Activated T-helper 1 cell treated with anti-CD3 and anti-CD28 coated beads, Interleukin-2, amount 50 U/mL, for 16 hours (primary cell): ENCODE data around the gene SDC1.

ENCODE experiments used
- DNase-seq, 2 donors: peaks; one replicate each; pipeline ENCODE4 v3.0.0-alpha.2; 2020; ENCODE audit warnings: low read depth in 1 of 2, low spot score in 1 of 2

SDC1 gene

GRCh38 chr2:20215183-20216040, 9.5 kb downstream of the SDC1 start:
- DNase-seq: no peak

DNA sequence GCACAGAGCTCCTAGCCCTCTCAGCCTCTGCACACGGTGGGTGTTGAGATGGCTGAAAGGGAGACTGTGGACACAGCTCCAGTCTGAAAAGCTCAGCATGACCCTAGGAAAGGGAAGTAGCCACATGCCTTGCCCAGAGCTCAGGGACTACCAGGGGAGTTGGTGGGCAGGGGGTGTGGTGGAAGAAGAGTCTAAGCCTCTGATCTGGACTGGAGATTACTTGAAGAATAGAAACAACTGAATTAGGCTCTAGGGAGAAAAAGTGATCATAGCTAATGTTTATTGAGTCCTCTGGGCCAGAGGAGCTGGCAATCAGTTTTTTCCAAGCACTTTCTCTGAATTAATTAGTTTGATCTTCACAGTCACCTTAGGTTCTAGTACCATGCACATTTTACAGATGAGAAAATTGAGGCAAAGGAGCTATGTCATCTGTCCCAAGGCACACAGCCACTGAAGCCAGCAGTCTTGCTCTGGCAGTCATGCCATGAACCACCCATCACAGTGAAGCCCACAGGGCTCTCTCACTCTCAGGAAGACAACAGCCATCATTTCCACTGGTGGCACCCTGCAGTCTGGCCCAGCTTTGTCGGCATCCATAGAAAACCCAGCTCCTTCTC, 10.3 kb downstream of the SDC1 start:
- DNase-seq: no peak

DNA sequence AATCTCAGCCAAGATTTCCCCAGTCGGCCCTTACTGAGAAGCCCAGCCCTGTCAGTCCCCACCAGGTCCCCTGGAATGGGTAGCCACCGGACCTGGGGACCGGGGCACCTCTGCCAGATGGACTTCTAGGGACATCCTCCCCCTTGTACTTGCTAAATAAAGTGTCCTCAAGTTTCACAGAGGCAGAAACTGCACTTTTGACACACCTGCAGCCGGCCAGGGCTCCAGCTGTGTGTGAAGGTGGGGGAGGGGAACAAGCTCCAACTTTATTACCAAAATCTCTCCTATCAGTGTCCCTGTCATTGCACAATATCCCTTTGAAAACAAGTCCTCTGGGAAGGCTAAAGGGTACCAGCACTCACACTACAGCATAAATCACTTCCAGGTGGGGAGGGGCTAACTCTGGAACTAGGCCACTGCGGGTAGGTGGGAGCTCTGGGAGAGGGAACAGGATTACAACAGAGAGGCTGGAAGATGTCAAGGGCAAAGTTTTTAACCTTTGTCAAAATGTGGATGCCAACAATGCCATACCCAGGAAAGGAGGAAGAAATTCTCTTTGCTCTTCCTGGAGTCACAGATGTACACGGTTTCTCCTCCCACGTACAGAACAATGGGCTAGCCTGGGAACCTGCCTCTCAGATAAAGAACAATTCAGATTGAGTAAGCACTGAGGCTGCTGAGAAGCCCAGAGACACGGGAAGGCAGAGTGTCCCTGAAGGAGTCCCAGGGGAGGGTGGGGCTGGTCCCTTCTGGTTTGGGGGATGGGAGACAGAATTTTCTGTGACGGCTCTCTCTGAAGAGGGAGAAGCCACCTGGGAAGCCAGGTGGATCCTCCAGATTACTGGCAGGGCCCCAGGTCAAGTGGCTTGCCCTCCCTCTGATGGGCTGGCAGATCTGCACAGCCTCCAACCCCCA, 11.0 kb downstream of the SDC1 start:
- no peak for DNase-seq

DNA sequence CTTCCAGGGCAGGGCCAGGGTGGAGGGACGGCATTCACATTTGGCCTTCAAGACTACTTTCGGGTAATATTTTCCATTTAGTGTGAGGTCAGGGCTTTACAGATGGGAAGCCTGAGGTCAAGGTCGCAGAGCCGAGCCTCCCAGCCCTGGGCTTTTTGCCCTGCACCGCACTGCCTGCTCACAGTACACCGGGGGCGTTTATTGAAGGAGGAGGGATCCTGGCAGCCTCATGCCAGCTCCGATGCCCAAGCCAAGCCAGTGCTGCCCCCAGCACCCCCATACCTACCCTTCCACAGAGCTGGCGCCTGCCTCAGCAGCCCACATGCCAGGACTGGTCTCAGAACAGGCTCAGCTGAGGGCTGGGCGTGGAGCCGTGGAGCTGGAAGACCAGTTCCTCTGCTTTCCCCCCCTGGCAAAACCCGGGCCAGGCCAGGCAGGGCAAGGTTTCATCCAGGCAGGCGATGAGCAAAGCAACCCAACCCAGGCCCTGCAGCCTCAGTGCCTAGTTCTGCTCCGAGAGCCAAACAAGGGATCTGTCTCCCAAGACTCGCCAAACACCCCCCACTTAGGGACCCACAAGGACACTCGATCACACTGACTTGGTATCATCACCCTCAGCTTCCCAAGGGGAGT, 11.9 kb downstream of the SDC1 start:
- DNase-seq: no peak

DNA sequence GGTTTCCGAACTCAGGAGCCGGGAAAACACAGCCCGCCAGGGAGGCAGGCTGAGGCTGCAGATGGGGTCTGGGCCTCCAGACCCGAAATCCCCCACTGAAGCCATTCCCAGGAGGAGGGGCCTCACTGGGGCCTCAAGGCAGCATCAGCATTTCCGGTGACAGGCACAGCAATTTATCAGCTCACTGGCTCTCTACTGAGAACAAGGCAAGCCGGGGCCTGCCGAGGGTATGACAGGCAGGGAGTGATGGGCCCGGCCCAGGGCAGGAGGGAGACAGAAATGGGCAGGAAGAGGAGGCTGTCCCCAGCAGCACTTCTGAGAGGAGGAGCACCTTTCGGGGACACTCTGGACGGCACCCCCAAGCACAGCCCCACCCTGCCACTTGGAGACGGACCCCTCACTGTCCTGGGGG, 12.5 kb downstream of the SDC1 start:
- no peak for DNase-seq

DNA sequence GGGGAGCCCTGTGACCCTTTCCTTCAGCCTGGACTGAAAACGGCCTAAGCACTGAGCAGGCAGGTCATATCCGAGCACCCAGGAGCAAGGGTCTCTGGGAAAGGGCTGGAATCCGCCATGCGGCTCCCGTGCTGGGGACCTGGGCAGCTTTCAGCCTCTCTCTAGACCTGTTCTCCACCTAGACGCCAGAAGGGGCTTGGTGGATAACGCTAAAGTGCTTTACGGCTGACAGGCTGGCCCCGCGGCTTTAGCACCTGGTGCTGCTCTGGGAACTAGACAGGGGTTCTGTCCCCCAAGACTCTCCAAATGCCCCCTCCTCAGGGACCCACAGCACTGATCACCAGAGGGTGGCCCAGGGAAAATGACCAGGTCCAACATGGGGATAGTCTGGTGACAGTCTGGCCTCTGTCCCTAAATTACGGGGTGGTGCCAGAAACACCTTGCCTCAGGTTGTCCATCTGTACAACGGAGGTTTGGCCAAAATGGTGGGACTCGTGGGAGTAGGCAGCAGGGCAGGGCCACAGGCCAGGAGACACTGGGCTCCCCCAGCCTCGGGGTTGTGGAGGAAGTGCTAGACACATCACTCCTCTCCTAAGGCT, 13.0 kb downstream of the SDC1 start:
- no peak for DNase-seq

DNA sequence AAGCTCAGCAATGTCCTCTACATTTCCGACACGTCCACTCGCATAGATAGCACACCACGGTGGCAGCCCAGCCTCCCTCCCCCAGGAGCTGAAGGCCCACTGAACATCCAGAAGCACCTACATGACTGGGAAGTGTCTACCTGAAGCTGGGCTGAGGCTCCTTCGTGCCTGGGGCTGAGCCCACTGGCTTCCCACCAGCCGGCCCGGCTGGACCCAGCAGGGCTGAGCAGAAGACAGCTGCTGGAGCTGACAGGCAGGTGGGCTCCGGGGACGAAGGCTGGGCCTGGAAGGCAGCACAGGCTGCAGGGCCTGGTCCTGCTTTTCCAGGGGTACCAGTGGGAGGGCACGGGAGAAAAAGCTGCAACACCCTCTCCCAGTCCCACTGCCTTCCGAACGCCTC, 13.5 kb downstream of the SDC1 start:
- DNase-seq: no peak

DNA sequence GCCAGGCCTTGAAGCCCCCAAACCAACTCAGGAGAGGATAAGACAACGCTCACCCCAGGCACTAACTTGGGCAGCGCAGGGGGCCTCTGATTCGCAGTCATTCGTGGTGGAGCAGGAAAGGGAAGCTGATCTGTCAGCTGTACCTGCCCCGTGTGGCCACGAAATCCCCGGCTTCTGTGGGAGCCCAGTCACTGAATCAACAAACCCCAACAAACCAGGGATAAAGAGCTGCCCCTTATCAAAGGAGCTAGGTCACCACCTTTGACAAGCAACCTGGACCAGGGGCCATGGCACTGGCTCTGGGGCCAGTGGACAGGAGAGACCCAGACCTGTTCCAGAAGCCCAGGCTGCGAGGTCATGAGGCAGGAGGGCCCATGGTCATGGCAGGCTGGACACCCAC, 14.5 kb downstream of the SDC1 start:
- no peak for DNase-seq

DNA sequence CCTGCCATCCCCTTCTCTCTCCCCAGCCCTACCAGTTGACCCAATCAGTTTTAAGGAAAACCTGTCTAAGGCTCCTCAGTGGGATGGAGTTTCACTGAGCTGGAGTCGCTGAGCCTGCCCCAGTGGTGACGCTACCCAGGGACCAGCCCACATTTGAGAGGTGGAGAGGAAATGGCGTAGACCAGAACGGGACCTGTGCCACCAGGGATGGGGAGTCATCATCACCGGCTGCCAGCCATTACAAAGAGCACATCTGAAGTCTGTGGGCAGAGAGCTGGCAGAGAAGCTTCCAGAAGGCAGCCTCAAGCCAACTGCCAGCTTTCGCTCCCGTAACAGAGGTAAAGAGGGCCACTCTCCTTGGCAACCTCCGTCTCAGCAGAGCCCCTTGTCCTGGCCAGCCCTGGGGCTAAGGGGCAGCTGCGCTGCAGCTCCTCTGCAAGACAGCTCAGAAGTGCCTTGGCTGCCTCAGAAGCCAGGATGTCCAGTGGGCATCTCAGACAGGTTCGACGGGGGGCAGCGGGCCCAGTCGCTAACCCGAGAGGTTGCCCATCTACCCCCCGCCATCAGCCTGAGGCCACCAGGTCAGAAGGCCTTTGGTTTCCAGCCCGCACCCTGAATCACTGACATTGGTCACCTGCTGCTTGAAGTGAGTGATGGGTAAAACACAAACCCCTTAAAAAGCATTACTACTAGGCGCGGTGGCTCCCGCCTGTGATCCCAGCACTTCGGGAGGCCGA, 15.4 kb downstream of the SDC1 start:
- no peak for DNase-seq

DNA sequence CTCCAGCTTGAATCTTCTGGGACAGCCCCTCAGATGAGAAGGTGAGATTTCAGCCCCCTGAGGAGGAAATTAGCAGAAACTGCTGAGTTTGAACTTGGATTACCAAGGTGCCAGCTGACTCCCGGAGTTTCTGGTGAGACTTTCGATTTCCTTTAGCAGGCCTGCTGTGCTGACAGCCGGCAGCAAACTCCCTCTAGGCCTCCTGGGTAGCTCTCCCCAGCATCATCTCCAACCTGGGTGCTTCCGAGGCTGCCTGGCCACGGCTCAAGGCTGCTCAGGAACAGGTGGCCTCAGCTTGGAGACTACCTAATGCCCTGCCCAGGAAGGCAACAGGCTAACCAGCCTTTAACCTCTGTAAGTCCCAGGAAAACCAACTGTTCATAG, 16.5 kb downstream of the SDC1 start:
- DNase-seq: no peak

DNA sequence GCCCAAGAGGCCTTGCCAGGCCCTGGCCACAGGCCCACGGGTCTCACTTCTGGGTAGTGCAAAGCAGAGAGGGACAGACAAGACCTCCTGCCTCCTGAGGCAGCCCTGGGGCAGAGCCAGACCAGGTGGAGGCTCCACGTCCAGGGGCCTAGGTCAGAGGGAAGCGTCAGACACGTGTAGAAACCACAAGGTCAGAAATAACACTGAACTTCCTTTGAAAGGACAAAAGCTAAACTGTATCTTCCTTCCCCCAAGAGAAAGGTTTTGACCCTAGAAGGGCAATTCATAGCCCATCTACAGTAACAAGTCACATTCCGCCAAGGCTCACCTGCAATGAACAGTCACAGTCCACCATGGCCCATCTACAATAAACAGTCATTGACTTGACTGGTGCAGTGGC, 17.9 kb downstream of the SDC1 start:
- no peak for DNase-seq

DNA sequence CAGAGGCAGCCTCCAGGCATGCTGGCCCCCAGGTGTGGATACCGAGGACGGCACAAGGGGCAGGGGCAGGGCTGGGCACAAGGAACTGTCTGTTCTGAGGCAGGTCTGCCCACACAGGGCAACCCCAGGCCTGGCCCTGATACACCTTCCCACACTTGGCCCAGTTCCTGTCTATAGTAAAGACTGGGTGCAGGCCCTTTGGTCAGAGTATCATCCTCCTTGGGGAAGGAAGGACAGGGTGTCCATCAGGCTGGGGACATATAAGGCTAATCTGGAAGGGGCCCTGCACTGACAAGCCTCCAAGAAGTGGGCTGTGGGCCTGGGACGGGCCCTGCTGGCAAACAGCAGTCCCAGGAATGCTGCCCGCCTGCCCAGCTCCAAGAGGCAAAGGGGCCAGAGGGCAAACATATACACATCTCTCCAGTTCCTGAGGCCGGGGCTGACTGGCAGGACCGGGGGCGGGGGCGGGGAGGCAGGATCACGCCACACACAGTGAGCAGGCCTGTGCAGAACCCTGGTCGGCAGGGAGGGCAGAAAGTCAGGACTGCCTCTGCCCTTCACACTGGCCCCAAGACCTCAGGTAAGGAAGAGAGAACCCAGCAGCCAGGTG, 18.9 kb downstream of the SDC1 start:
- no peak for DNase-seq

- no peak for DNase-seq
Observed at GRCh38 chr2:20205069-20205468, 19.9 kb downstream of the SDC1 start.

DNA sequence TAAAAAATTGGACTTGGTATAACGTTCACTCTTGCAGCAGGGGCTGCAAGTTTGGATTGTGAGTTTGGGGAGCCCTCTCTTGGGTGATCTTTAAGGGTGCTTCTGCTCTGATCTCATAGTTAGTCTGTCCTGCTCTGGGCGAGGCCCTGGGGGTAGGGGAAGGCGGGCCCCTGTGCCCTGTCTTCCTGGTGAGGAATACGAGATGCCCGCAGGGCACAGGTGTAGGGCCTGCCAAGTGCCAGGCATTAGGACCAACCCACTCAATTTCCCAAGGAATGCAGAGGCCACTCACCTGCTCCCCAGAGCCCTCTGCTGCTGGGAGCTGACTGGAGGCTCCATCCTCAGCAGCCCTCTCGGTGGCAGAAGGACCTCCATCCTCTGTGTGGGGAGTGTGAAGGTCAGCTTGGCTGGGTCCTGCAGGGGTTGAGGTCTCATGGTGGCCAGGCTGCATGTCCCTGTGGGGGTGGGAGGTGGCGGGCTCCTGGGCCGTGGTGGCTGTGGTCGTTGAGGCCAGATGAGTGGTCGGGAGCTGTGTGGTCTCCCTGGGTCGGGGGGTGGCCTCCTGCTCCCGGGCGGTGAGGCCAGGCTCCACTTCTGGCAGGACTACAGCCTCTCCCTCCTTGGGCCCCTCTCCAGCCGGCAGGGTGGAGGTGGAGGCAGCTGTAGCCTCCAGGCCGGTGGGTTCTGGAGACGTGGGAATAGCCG, 21.3 kb downstream of the SDC1 start:
- no peak for DNase-seq

- DNase-seq: no peak
Observed at GRCh38 chr2:20203072-20203471, 21.9 kb downstream of the SDC1 start.

DNA sequence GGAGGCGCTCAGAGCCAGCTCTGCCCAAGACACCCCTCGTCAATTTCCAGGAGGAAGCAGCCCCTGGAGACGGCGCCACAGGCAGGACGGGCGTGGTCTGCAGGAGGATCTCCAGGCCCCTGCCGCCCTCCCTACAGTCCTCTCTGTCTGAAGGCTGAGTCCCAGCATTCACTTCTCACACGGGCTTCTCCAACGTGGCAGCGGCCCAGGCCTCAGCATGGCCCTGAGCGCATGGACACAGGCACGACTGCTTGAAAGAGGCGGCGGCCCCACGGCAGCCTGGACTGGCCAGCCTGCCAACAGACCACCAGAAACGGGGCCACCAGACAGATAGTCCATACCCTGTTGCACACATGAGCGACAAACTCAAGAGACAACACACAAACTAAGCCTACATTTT, 23.3 kb downstream of the SDC1 start:
- no peak for DNase-seq

DNA sequence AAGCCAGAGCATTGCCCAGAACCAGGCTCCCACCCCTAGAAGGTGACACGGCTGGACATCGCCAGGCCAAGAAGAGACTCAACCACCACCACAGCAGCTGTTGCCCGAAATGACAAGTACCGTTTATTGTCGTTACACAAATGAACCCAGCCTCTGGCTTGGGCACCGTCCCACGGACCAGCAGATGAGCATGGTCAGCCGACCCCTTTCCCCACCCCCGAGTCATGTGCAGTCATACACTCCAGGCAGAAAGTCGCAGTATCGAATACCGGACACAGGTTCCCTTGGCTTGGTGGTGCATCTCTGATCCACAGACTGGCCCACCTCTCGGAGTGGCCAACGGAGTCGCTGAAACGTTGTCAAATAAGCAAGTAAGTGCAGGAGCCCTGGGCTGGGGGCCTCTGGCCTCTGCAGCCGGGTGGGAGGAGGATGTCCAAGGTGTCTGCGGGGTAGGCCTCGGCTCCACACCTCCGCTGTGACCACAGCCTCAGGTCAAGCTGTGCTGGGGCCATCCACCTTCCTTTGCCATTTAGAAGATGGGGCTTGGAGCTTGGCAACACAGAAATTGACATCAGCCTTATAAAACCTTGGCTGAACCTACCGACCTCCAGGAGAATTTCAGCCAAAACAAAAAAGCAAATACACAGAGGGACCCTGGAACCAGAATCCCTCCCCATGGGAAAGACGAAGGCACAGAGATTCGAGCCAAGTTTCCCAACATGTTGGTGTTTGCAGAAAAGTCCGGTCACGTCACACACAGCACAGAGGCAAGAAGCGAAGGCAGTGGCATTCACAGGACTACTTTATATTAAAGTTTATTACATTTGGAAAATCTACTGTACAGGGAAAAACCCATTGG, 24.0 kb downstream of the SDC1 start:
- no peak for DNase-seq

DNA sequence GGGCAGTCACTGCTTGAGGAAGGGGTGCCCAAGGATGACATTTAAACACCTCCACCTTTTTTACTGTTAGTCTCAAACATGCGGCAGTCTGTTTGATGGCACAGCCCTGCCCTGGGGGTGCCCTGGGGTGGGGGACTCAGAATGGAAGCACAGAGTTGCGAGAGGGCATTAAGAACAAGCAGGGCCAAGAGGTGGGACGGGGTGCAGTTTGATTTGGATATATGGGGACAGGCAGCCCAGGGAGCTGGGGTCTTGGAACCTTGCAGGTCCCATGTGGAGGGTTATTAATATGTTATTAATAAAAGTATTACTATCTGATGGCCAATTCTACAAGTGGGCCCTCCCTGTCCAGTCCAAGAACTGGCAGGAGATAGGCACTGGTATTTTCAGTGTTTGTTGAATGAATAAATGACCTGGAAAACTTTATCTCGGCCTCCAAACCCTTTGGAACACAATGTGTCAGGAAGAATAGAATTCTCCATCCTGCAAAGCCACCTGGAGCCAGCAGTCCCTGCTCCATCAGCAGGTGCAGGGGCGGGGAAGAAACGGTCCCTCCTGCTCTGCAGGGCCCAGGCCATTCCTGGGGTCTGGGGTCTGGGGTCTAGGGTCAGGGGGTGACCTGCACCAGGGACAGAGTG, 25.2 kb downstream of the SDC1 start:
- DNase-seq: no peak
